ENCODE data around the gene DAPK2.

GRCh38 chr15:64010719-64011118, 35.6 kb downstream of the DAPK2 start:
- TF ChIP-seq PBX3 (IDR thresholded peaks at IDR 0.05), result no peak
- TF ChIP-seq MEF2A (IDR thresholded peaks at IDR 0.05; ENCODE audit: borderline replicate concordance, low read depth), result no peak
- TF ChIP-seq USF1 (IDR thresholded peaks at IDR 0.05; ENCODE audit: borderline replicate concordance, low read depth), result no peak
- no peak for TF ChIP-seq CTCF (IDR thresholded peaks at IDR 0.05)
- no peak for TF ChIP-seq REST (IDR thresholded peaks at IDR 0.05; ENCODE audit: low read depth, low read length)
- 0 out of 2 replicates have a peak, but pooled peaks have one; percentile 19 for TF ChIP-seq JUND (IDR thresholded peaks at IDR 0.05)
- TF ChIP-seq TCF12 (IDR thresholded peaks at IDR 0.05), result no peak
- TF ChIP-seq SIN3A (IDR thresholded peaks at IDR 0.05; ENCODE audit: borderline replicate concordance, low read depth, low read length), result no peak
- no peak for TF ChIP-seq SMC3 (IDR thresholded peaks at IDR 0.05; ENCODE audit: low read depth, low read length)

Data from SK-N-SH (cell line).